NB4 (cell line): ENCODE results near the gene ZNF652.

Experiments
- DNase-seq: peaks from one replicate; pipeline ENCODE4 v3.0.0; 2010; ENCODE audit warnings: low read depth
- H3K4me3 ChIP-seq: one replicate; pipeline ENCODE4 v1.5.1; 2011; ENCODE audit warnings: mild to moderate bottlenecking, low read depth, low read length, moderate library complexity
- CTCF ChIP-seq: IDR thresholded peaks from one replicate; pipeline ENCODE4 v1.5.1; 2012; ENCODE audit warnings: low read depth, low read length
- MYC ChIP-seq: IDR thresholded peaks from 2 replicates; pipeline ENCODE4 v1.6.1; 2011; ENCODE audit warnings: low read depth, low read length
- POLR2A ChIP-seq: IDR thresholded peaks from 2 replicates; pipeline ENCODE4 v1.6.1; 2011; ENCODE audit warnings: mild to moderate bottlenecking; ENCODE audit not compliant: insufficient read length; ENCODE audit errors: extremely low read depth
- TF ChIP-seq, protein P1 (sequence below): IDR thresholded peaks from 2 replicates; pipeline ENCODE4 v1.6.1; 2011; ENCODE audit warnings: low read depth, low read length

ZNF652 gene

DNA sequence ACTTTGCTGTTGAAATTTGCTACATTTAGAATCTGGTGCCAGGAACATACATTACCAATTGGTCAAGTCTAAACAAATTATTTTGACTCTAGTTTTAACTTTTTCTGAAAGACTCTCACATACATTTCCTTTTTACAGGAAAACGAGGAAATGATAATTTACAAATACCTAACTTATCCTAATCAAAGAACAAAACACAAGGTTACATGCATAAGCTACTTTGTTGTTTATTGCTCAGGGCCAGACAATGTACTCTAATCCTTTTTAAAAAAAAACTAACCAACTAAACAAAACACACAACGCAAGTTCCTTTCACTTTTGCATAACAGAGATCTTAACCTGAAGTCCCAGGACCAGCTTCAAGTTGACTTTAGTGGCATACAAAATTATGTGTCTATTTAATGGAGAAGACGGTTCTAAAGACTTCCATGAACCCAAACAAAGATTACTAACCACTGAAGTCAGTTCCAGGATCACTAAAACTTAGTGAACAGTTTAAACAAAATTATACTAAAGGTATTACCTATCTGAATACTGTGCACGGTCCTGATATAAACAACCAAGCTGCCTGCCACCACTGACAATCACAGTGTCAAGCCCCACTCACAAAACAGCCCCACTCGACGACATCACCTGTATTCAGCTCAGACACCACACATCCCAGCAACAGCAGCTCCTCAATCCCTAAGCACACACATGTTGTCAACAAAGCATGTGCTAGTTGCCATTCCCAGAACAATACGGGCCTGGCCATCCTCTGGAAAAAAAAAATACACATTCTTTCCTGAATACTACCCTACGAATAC is 1.9 kb downstream of the ZNF652 start:
- H3K4me3 ChIP-seq = peak overlapping the region; percentile 66

DNA sequence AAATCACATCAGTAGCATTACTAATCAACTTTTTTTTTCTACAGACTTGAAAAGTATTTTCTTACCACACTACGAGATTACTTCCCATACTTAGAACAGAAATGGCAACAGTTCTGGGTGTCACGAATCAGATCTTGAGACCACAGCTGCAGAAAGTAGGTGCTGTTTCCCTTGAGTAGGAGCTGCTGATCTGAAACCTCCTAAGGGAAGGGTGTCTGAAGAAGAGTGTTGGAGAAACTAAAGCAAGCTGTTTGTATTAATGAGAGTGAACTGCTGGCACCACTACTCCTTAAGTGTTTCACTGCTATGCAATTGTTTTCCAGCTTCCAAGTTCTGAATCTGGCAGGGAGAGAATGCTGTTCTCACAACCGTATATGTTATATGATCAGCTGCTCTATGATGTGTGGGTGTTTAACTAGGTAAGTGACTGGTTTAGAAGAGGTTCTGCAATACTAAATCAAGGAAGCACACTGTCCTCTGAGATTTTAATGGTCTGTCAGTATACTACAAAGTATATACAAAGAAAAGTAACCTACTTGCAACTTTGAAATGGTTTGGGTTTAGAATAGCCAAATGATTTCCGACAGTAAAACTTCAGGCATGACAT is 3.3 kb downstream of the ZNF652 start:
- DNase-seq = peak; percentile 37
- no peak for TF ChIP-seq POLR2A
- no peak for TF ChIP-seq CTCF
- no peak for TF ChIP-seq MYC
- TF ChIP-seq, protein P1, sequence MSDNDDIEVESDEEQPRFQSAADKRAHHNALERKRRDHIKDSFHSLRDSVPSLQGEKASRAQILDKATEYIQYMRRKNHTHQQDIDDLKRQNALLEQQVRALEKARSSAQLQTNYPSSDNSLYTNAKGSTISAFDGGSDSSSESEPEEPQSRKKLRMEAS = no peak
- no peak overlapping the region for H3K4me3 ChIP-seq

More for the DNA sequence above, 1.9 kb downstream of the ZNF652 start:
- no peak for DNase-seq
- TF ChIP-seq, protein P1 = no peak
- TF ChIP-seq CTCF (no peak), POLR2A (no peak)

GRCh38 chr17:49357516-49357915 is 4.5 kb downstream of the ZNF652 start:
- TF ChIP-seq POLR2A = no peak
- TF ChIP-seq MYC = no peak
- TF ChIP-seq, protein P1 = no peak
- TF ChIP-seq CTCF = no peak
- DNase-seq = no peak
- H3K4me3 ChIP-seq = no peak overlapping the region

DNA sequence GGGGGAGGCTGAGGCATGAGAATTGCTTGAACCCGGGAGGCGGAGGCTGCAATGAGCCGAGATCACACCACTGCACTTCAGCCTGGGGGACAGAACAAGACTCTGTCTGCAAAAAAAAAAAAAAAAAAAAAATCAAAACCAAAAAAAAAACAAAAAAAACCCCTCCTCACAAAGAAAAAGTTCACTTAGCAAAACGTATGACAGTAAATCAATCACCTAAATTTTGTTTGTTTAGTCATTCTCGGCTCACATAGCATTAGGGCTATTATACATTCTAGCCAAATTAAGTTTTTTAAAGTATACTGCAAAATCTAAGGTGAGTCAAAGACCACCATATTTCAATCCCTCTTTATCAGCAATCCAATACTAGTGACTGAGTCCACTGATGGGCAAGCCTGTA is 5.7 kb downstream of the ZNF652 start:
- TF ChIP-seq MYC = no peak
- no peak for TF ChIP-seq POLR2A
- TF ChIP-seq, protein P1 = no peak
- TF ChIP-seq CTCF = no peak
- no peak overlapping the region for H3K4me3 ChIP-seq
- DNase-seq = no peak

DNA sequence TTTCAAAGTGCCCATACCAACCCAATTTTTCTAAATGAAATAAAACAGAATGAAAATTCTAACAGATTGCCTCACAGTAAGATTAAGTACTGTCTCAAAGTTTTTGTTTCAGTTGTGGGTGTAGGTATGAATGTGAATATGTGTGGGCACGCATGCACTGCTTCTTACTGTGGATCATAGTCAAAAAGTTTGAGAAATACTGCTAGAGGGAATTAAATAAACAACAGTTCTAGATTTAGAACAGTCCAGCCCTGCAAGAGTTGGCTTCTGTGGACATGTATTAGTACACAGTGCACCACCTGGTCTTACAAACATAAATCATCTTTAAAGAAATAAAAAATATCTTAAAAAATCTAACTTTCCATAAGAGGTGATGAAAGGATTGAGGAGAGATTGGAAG is 8.4 kb downstream of the ZNF652 start:
- no peak for DNase-seq
- H3K4me3 ChIP-seq = no peak overlapping the region
- no peak for TF ChIP-seq MYC
- no peak for TF ChIP-seq POLR2A

GRCh38 chr17:49352587-49353154 is 9.4 kb downstream of the ZNF652 start:
- no peak for DNase-seq
- TF ChIP-seq CTCF = no peak
- TF ChIP-seq MYC = no peak
- TF ChIP-seq, protein P1 = no peak
- TF ChIP-seq POLR2A = no peak
- no peak overlapping the region for H3K4me3 ChIP-seq
